ENCODE data around the gene LEFTY2. TPM values are rescaled to one million over a fixed set of nuclear protein-coding genes. Genes with fewer than 3 reads are reported as not detected.
"Not testable (repeated sequence)": the region's sequence is repeated elsewhere in the genome, so short reads cannot be mapped to it uniquely, and the experiment has no call there.

LEFTY2 gene
- total RNA-seq, 1 donor from 2014 or later, result not detected

DNA sequence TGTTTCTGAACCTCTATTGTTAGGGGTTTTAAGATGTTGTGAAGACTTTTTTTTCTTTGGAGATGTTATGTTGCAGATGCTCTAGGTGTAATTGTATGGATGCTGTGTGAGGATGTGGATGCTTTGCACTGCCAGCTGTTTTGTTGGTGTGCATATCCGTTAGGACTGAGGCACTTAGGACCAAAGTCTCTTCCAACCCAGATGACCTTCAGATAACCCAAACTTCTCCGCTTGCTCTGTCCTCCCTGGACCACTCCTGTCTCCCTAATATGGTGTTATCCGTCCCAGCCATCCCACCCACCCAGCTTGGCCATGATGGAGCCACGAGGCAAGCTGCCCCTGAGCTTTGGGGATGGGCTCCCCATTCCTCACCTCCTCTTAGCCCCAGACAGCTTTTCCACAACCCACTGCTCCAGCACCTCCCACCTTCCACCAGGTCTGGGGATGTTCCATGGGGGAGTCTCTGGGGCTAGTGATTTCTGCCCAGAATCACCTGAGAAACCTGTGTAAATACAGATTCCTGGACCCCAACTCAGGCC is 5.1 kb upstream of the LEFTY2 start:
- H3K4me3 Mint-ChIP-seq (ENCODE audit: low read depth), result no peak overlapping the region
- H3K36me3 Mint-ChIP-seq (ENCODE audit: low read depth), result no peaks in the 10 kb centered on the region
- H3K27ac Mint-ChIP-seq, result no peak overlapping the region
- peaks cover 14% of the 10 kb centered on the region for H3K27me3 Mint-ChIP-seq (ENCODE audit: low read depth)
- no peak for DNase-seq (ENCODE audit: low spot score)
- intact Hi-C loops (cut with micrococcal nuclease), result no loop called here
- H3K4me1 Mint-ChIP-seq (ENCODE audit: low read depth), result peaks cover 5% of the 10 kb centered on the region
- no peaks in the 10 kb centered on the region for H3K9me3 Mint-ChIP-seq

DNA sequence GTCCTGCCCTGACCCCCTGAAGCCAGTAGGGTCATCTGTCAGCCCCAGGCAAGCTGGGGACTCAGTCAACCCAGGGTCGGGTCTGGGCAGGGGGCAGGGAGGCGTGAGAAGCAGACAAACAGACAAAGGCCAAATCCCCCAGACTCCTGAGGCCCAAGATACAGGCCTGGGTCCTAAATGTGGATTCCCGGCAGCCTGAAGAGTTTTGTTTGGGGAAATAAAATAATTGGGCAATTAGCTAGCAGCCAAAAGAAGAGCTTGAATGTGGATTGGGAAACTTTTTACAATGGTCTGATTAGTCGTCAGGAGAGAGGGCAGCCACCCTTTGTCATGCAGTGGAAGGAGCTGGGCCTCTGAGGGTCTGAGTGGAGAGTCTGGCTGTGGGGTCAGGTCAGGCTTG is 4.5 kb upstream of the LEFTY2 start:
- peaks cover 5% of the 10 kb centered on the region for H3K4me1 Mint-ChIP-seq (ENCODE audit: low read depth)
- H3K36me3 Mint-ChIP-seq (ENCODE audit: low read depth), result no peaks in the 10 kb centered on the region
- no peak overlapping the region for H3K27ac Mint-ChIP-seq
- no peak for DNase-seq (ENCODE audit: low spot score)
- intact Hi-C loops (cut with micrococcal nuclease), result no loop called here
- peaks cover 8% of the 10 kb centered on the region for H3K27me3 Mint-ChIP-seq (ENCODE audit: low read depth)
- no peaks in the 10 kb centered on the region for H3K9me3 Mint-ChIP-seq
- no peak overlapping the region for H3K4me3 Mint-ChIP-seq (ENCODE audit: low read depth)

DNA sequence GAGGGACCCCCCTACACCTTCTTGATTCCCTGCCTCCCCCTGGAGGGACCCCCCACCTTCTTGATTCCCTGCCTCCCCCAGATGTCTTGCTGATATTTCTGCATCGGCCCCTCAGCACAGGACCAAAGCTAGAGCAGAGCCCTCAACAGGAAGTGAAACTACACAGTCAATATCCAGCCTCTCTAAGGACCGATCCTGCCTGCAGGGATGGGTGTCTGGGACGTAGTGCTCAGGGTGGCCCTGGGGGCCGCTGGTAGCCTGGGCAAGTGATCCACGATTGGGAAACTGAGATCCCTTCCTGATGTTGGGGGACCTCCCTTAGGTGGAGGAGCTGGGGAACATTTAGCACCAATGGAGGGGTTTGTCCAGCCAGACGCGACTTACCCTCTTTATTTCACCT is 3.9 kb upstream of the LEFTY2 start:
- no peak overlapping the region for H3K4me3 Mint-ChIP-seq (ENCODE audit: low read depth)
- peaks cover 5% of the 10 kb centered on the region for H3K4me1 Mint-ChIP-seq (ENCODE audit: low read depth)
- H3K36me3 Mint-ChIP-seq (ENCODE audit: low read depth), result no peaks in the 10 kb centered on the region
- H3K27me3 Mint-ChIP-seq (ENCODE audit: low read depth), result peaks cover 8% of the 10 kb centered on the region
- intact Hi-C loops (cut with micrococcal nuclease), result no loop called here
- H3K27ac Mint-ChIP-seq, result no peak overlapping the region
- no peak for DNase-seq (ENCODE audit: low spot score)
- H3K9me3 Mint-ChIP-seq, result no peaks in the 10 kb centered on the region

DNA sequence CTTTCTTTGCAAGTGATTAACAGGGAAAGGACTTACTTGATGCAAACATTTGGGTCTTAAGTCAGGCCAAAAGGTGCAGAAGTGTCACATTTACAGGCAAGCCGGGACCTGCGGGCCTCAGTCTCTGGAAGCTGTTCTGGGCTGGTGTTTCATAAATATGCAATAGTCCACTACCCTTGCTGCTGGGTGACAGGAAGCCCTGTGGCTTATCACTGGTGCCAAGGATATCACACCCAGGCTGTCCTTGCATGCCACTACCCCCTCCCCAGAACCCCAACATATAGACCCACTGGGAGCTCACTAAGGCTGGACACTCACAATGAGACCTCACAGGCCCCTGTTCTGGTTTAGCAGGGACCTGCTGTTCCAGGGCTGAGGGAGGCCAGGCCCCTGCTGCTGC is 3.4 kb upstream of the LEFTY2 start:
- intact Hi-C loops (cut with micrococcal nuclease), result no loop called here
- Mint-ChIP-seq H3K27ac (no peak overlapping the region), H3K4me3 (ENCODE audit: low read depth) (no peak overlapping the region)

DNA sequence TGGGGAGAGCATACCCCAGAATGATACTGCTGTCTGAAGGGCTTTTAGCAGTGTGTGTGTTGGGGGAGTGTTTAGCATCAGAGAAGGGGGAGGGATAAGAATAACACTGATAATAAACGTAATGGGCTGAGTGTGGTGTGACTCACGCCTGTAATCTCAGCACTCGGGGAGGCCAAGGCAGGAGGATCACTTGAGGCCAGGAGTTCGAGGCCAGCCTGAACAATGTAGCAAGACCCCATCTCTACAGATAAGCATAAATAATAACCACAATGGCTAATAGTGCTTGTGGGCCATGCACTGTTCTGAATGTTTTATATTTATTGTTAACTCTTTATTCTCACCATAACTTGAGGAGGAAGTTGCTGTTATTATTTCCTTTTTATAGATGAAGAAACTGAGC is 2.6 kb upstream of the LEFTY2 start:
- Mint-ChIP-seq H3K27ac (no peak overlapping the region), H3K4me1 (ENCODE audit: low read depth) (peaks cover 5% of the 10 kb centered on the region), H3K4me3 (ENCODE audit: low read depth) (no peak overlapping the region), H3K9me3 (no peaks in the 10 kb centered on the region), H3K36me3 (ENCODE audit: low read depth) (no peaks in the 10 kb centered on the region), H3K27me3 (ENCODE audit: low read depth) (peaks cover 8% of the 10 kb centered on the region)
- DNase-seq (ENCODE audit: low spot score), result no peak
- intact Hi-C loops (cut with micrococcal nuclease), result no loop called here

More for the DNA sequence above, 3.4 kb upstream of the LEFTY2 start:
- H3K4me1 Mint-ChIP-seq (ENCODE audit: low read depth), result peaks cover 5% of the 10 kb centered on the region
- no peak for DNase-seq (ENCODE audit: low spot score)
- no peaks in the 10 kb centered on the region for H3K9me3 Mint-ChIP-seq
- no peaks in the 10 kb centered on the region for H3K36me3 Mint-ChIP-seq (ENCODE audit: low read depth)
- H3K27me3 Mint-ChIP-seq (ENCODE audit: low read depth), result peaks cover 8% of the 10 kb centered on the region

DNA sequence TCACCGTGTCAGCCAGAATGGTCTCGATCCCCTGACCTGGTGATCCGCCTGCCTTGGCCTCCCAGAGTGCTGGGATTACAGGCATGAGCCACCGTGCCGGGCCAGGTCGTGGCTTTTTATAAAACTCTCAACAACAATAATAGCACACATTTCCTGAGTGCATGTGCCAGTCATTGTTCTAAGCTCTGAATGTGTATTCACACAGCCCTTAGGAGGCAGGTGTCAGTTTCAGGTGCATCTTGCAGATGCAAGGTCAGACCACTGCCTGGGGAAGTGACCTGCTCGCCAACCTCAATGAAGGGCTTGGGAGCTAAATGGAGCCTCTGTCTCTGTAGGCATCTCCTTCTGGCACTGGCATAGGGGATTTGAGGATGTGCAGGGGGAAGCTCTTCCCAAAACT is 1.6 kb upstream of the LEFTY2 start:
- Mint-ChIP-seq H3K27ac (no peak overlapping the region), H3K36me3 (ENCODE audit: low read depth) (no peaks in the 10 kb centered on the region), H3K9me3 (no peaks in the 10 kb centered on the region), H3K4me1 (ENCODE audit: low read depth) (peaks cover 5% of the 10 kb centered on the region), H3K4me3 (ENCODE audit: low read depth) (no peak overlapping the region), H3K27me3 (ENCODE audit: low read depth) (peaks cover 4% of the 10 kb centered on the region)
- DNase-seq (ENCODE audit: low spot score), result no peak
- intact Hi-C loops (cut with micrococcal nuclease), result no loop called here

DNA sequence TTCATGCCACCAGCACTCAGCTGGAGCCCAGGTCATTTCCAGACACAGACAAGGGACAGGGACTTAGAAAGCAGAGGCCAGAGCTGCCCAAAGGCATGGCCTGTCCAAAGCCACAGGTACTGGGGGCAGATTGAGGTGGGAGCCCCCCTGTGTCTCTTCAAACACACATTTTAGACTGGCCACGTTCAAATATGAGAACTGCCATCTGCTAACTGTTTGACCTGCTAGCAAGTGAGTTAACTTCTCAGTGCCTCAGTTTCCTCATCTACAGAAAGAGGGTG is 862 bp upstream of the LEFTY2 start:
- intact Hi-C loops (cut with micrococcal nuclease), result no loop called here
- Mint-ChIP-seq H3K4me3 (ENCODE audit: low read depth) (no peak overlapping the region), H3K27me3 (ENCODE audit: low read depth) (no peaks in the 10 kb centered on the region), H3K9me3 (no peaks in the 10 kb centered on the region), H3K4me1 (ENCODE audit: low read depth) (peaks cover 5% of the 10 kb centered on the region), H3K27ac (no peak overlapping the region), H3K36me3 (ENCODE audit: low read depth) (no peaks in the 10 kb centered on the region)
- DNase-seq (ENCODE audit: low spot score), result no peak

DNA sequence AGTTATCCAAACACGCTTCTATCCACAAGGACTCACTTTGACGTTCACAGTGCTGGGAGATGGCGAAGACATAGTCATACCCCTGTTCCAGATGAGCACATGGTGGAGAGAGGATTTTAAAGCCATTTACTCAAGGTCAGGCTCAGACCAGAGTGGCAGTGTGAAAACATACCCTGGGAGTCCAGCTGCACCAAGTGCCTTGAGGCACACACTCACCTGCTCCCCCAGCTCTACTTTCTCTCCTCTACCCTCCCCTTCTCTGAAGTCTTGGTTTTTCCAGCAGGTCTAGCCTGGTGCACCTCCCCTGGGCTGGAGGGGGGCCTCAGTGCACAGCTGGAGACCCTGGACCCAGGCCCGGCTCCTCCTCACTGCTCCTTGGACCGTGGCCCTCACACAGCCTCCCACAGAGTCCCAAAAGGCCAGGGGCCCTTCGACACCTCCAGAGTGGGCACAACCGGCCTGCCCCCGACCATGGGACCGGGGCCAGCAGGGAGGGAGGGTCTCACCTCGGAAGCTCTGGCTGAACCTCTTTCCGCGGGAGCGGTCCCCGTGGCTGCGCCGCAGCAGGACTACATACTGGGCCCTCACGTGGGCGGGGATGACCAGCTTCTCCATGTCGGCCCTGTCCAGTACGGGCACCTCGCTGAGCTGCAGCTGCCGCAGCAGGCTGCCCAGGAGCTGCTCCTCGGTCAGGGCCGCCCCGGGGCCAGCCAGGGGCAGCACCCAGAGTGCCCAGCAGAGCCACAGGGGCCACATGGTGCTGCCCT is 452 bp downstream of the LEFTY2 start:
- no peaks in the 10 kb centered on the region for H3K27me3 Mint-ChIP-seq (ENCODE audit: low read depth)

DNA sequence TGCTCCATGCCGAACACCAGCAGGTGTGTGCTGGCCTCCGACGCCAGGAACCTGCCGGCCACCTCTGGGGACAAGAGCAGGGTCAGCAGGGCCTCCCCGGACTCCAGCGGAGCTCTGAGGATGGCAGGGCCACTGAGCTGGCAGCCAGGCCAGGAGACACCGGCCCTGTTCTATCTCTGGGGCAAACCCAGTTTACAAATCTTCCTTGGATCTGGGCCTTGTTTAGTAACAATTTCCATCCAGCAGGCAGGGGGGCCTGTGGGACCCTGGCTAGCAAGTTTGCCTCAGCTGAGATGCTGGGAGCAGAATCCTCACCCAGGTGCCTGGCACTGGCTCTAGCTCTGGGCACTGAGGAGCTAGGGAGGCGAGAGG is 1.1 kb downstream of the LEFTY2 start:
- DNase-seq (ENCODE audit: low spot score); H3K27ac Mint-ChIP-seq; H3K27me3 Mint-ChIP-seq (ENCODE audit: low read depth); H3K36me3 Mint-ChIP-seq (ENCODE audit: low read depth); intact Hi-C loops (cut with micrococcal nuclease); H3K4me3 Mint-ChIP-seq (ENCODE audit: low read depth); H3K4me1 Mint-ChIP-seq (ENCODE audit: low read depth); H3K9me3 Mint-ChIP-seq: not testable (repeated sequence)

More for the DNA sequence above, 452 bp downstream of the LEFTY2 start:
- no peak overlapping the region for H3K27ac Mint-ChIP-seq
- intact Hi-C loops (cut with micrococcal nuclease), result no loop called here
- no peaks in the 10 kb centered on the region for H3K36me3 Mint-ChIP-seq (ENCODE audit: low read depth)
- H3K4me1 Mint-ChIP-seq (ENCODE audit: low read depth), result peaks cover 5% of the 10 kb centered on the region
- no peak overlapping the region for H3K4me3 Mint-ChIP-seq (ENCODE audit: low read depth)
- H3K9me3 Mint-ChIP-seq, result no peaks in the 10 kb centered on the region
- no peak for DNase-seq (ENCODE audit: low spot score)

DNA sequence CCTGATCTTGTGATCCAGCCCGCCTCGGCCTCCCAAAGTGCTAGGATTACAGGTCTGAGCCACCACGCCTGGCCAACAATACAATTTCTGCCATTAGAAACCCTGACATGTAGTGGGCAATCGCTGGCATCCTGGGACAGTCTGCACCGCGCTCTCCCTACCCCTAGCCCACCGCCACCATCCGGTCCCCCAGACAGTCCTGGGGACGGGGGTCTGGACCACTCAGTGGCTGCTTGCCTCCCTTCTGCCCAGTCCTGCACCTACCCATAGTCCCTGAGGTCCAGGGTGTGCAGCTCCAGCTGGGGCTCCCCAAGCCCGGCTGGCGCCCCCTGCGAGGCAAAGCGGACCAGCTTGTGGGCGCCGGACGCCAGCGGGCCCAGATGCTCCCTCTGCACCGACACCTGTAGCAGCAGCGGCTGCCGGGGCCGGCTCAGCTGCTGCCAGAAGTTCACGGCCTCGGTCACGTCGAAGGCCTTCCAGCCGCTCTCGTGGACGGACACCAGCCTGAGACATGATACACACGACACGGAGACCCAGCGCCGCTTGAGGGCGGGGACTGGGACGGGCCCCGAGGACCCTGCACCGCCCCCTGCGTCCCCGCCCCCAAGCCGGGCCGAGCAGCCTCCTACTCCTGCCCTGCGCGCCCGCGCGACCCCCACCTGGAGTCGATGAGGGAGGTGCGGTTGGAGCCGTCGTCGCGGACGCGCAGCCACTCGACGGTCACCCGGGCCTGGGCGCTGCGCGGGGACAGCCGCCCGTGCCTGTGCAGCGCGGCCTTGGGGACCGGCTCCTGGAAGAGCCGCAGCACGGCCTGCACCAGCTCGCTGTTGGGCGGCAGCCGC is 1.7 kb downstream of the LEFTY2 start:
- H3K9me3 Mint-ChIP-seq; H3K4me3 Mint-ChIP-seq (ENCODE audit: low read depth); H3K4me1 Mint-ChIP-seq (ENCODE audit: low read depth); H3K27ac Mint-ChIP-seq; H3K36me3 Mint-ChIP-seq (ENCODE audit: low read depth); DNase-seq (ENCODE audit: low spot score); H3K27me3 Mint-ChIP-seq (ENCODE audit: low read depth); intact Hi-C loops (cut with micrococcal nuclease): not testable (repeated sequence)

DNA sequence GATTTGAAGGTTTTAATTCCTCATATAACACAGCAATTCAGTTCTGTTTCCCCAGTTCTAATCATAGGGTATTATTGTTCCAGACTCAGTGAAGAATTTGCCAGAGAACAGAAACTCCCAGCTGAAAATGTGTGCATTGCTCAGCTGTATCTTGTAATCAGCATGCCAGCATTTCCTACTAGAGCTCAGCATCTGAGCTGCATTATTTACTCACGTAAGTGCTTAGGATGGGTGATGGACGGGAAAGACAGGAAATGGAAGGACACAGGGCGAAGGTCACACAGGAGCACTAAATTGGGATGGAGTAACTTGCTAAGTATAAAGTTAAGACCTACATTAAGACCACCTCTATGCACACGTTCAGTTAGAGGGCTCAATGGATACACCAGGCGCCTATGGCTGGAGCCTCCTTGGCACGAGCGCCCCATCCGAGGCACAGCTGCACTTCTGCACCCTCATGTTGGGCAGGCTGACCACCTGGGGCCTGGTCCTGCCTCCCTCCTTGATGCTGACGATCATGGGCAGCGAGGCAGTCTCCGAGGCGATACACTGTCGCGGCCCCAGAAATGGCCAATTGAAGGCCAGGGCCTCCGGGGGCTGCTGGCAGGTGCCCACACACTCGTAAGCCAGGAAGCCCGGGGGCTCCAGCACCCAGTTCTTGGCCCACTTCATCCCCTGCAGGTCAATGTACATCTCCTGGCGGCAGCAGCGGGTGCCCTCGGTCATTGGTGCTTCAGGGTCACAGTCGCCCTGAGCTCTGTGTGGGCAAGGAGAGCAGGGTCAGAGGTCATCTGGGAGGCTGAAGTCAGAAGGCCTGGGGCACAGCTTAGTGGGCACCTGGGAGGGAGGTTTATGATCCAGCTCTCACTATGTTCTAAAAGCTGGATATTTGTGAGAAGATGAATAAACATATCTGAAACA is 3.7 kb downstream of the LEFTY2 start:
- H3K36me3 Mint-ChIP-seq (ENCODE audit: low read depth), result no peaks in the 10 kb centered on the region
- H3K4me3 Mint-ChIP-seq (ENCODE audit: low read depth), result no peak overlapping the region
- H3K27ac Mint-ChIP-seq, result no peak overlapping the region
- no peaks in the 10 kb centered on the region for H3K4me1 Mint-ChIP-seq (ENCODE audit: low read depth)
- no peak for DNase-seq (ENCODE audit: low spot score)
- H3K9me3 Mint-ChIP-seq, result no peaks in the 10 kb centered on the region
- H3K27me3 Mint-ChIP-seq (ENCODE audit: low read depth), result no peaks in the 10 kb centered on the region
- intact Hi-C loops (cut with micrococcal nuclease), result no loop called here

DNA sequence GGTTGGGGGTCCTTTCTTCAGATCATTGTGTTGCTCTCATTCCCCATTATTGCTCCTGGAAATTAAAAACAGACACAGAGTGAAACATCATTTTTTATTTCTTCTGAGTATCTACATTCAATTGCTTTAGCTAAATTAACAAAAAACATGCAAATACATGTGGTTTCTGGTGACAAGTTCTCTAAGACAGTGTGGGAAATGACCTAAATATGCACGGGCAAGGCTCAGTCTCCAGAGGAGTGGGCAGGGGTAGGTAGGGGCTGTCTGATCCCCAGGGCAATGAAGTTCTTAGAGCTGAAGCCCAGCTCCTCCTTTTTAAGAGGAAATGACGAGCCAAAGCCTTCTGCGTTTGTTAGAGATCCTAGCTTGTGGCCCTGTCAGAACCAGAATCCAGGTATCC is 4.5 kb downstream of the LEFTY2 start:
- H3K36me3 Mint-ChIP-seq (ENCODE audit: low read depth), result no peaks in the 10 kb centered on the region
- no peaks in the 10 kb centered on the region for H3K4me1 Mint-ChIP-seq (ENCODE audit: low read depth)
- no peak overlapping the region for H3K27ac Mint-ChIP-seq
- DNase-seq (ENCODE audit: low spot score), result no peak
- H3K27me3 Mint-ChIP-seq (ENCODE audit: low read depth), result no peaks in the 10 kb centered on the region
- no peak overlapping the region for H3K4me3 Mint-ChIP-seq (ENCODE audit: low read depth)
- intact Hi-C loops (cut with micrococcal nuclease), result no loop called here
- no peaks in the 10 kb centered on the region for H3K9me3 Mint-ChIP-seq
